HCT116 (cell line): Measurements from ENCODE around the gene MEI1. TPM values are rescaled to one million over a fixed set of nuclear protein-coding genes. Genes with fewer than 3 reads are reported as not detected.
"Not testable (repeated sequence)": the region's sequence is repeated elsewhere in the genome, so short reads cannot be mapped to it uniquely, and the experiment has no call there.

ENCODE experiments used
- ATAC-seq: fragments of 200-7000 bp; cut with Tn5 transposase; 2 replicates; pipeline ENCODE4 v1.9.1; 2020; ENCODE audit warnings: mild to moderate bottlenecking, moderate library complexity
- BruUV-seq: library from RNA; stranded (reverse); fragments of 400-500 nt; replicated peaks from 2 replicates; lab custom pipeline; 2021; lab: Mats Ljungman, UMichigan
- CTCF ChIA-PET: fragments of 300-600 bp; sonication (Branson Sonifier 250); formaldehyde crosslinking; loops from one replicate; lab custom pipeline; 2021; ENCODE audit warnings: antibody characterized with exemption; lab: Charles Lee
- POLR2A ChIA-PET: fragments of 300-600, 350-600 bp; sonication (Branson Sonifier 250); formaldehyde crosslinking; loops from one replicate; lab custom pipeline; 2021; ENCODE audit warnings: antibody characterized with exemption; lab: Charles Lee
- RAD21 ChIA-PET, 2 experiments: fragments of 300-600 bp; sonication (Branson Sonifier 250); formaldehyde crosslinking; loops; one replicate each; lab custom pipeline; 2023; ENCODE audit warnings: low total read pairs in 2 of 2; ENCODE audit not compliant: uncharacterized antibody in 2 of 2, unreplicated experiment in 2 of 2, low non-redundant PET in 1 of 2; lab: Charles Lee
- DNase-seq: peaks from one replicate; pipeline ENCODE4 v3.0.0-alpha.2; 2010; ENCODE audit warnings: low read depth, low spot score
- H2AFZ ChIP-seq: fragments of 200-600 bp; shearing (Covaris generic), sonication (generic); 2 replicates; pipeline ENCODE4 v1.6.1; 2017; ENCODE audit warnings: low read depth, mixed run types, mixed read lengths, antibody characterized with exemption, low read length; ENCODE audit not compliant: poor library complexity, severe bottlenecking
- H3K27ac ChIP-seq: 2 replicates; pipeline ENCODE4 v1.5.1; 2012; ENCODE audit warnings: low read depth, low read length
- H3K27me3 ChIP-seq: fragments of 200-600 bp; sonication (generic); 2 replicates; pipeline ENCODE4 v1.6.1; 2016; ENCODE audit warnings: mixed run types, low read length, mixed read lengths; ENCODE audit not compliant: insufficient read depth
- H3K36me3 ChIP-seq, 2 experiments: fragments of 200-500 bp in 1 of 2; fragments of 200-600 bp in 1 of 2; sonication (Bioruptor generic) in 1 of 2; sonication (generic) in 1 of 2; 2 replicates each; pipeline versions ENCODE4 v1.5.1 to v1.6.1; 2014 to 2016; ENCODE audit warnings: low read length in 2 of 2, inconsistent platforms in 1 of 2, mixed read lengths in 1 of 2, mixed run types in 1 of 2; ENCODE audit not compliant: insufficient read depth in 2 of 2, control insufficient read depth in 1 of 2
- H3K4me1 ChIP-seq, 2 experiments: fragments of 200-600 bp in 1 of 2; sonication (generic) in 1 of 2; 2 replicates each; pipeline versions ENCODE4 v1.5.1 to v1.6.1; 2012 to 2017; ENCODE audit warnings: low read length in 2 of 2, inconsistent platforms in 1 of 2, mild to moderate bottlenecking in 1 of 2, mixed read lengths in 1 of 2, mixed run types in 1 of 2, moderate library complexity in 1 of 2; ENCODE audit not compliant: insufficient read depth in 2 of 2, control insufficient read depth in 1 of 2
- H3K4me2 ChIP-seq: fragments of 200-600 bp; sonication (generic); 2 replicates; pipeline ENCODE4 v1.6.1; 2017; ENCODE audit warnings: mixed run types, low read length, mixed read lengths
- H3K4me3 ChIP-seq, 2 experiments: fragments of 200-600 bp in 1 of 2; sonication (generic) in 1 of 2; replicated peaks in 1 of 2; 2 replicates each; pipeline ENCODE4 v1.5.1; 2011 to 2016; ENCODE audit warnings: low read length in 2 of 2, control low read depth in 1 of 2, low read depth in 1 of 2, mild to moderate bottlenecking in 1 of 2, mixed read lengths in 1 of 2, mixed run types in 1 of 2
- H3K79me2 ChIP-seq: fragments of 200-600 bp; sonication (generic); 2 replicates; pipeline ENCODE4 v1.6.1; 2017; ENCODE audit warnings: mild to moderate bottlenecking, mixed run types, low read length, moderate library complexity, mixed read lengths; ENCODE audit not compliant: insufficient read depth
- H3K9ac ChIP-seq: fragments of 200-600 bp; sonication (generic); 2 replicates; pipeline ENCODE4 v1.6.1; 2016; ENCODE audit warnings: low read length, mixed read lengths
- H3K9me2 ChIP-seq: fragments of 200-600 bp; sonication (generic), shearing (Covaris generic); 2 replicates; pipeline ENCODE4 v1.6.1; 2017; ENCODE audit warnings: mixed run types, mild to moderate bottlenecking, moderate library complexity; ENCODE audit not compliant: insufficient read depth
- H3K9me3 ChIP-seq, 2 experiments: fragments of 200-500 bp in 1 of 2; fragments of 200-600 bp in 1 of 2; sonication (Bioruptor generic) in 1 of 2; sonication (generic) in 1 of 2; 2 replicates each; pipeline ENCODE4 v1.6.1; 2014 to 2017; ENCODE audit warnings: low read length in 2 of 2, mixed read lengths in 2 of 2, inconsistent platforms in 1 of 2, low read depth in 1 of 2, mild to moderate bottlenecking in 1 of 2, mixed run types in 1 of 2, moderate library complexity in 1 of 2; ENCODE audit not compliant: control insufficient read depth in 1 of 2, insufficient read depth in 1 of 2
- H4K20me1 ChIP-seq: fragments of 200-600 bp; sonication (generic), shearing (Covaris generic); 2 replicates; pipeline ENCODE4 v1.6.1; 2017; ENCODE audit warnings: mixed run types, mild to moderate bottlenecking, moderate library complexity; ENCODE audit not compliant: insufficient read depth
- CTCF ChIP-seq, 3 experiments: fragments of 200-600 bp in 1 of 3; sonication (generic) in 1 of 3; IDR thresholded peaks in 2 of 3; conservative IDR thresholded peaks in 1 of 3; 2 replicates each; pipeline ENCODE4 v1.5.1; 2012 to 2017; ENCODE audit warnings: low read depth in 2 of 3, low read length in 2 of 3, antibody characterized with exemption in 1 of 3, borderline replicate concordance in 1 of 3, control low read depth in 1 of 3, mild to moderate bottlenecking in 1 of 3, mixed read lengths in 1 of 3, mixed run types in 1 of 3, moderate library complexity in 1 of 3; ENCODE audit not compliant: insufficient read depth in 1 of 3
- EGR1 ChIP-seq: IDR thresholded peaks from 2 replicates; pipeline ENCODE4 v1.6.1; 2012; ENCODE audit warnings: low read depth
- EZH2 ChIP-seq: fragments of 200-600 bp; sonication (generic); IDR thresholded peaks from 2 replicates; pipeline ENCODE4 v1.6.1; 2017; ENCODE audit warnings: antibody characterized with exemption, mixed run types
- POLR2A ChIP-seq: IDR thresholded peaks from 2 replicates; pipeline ENCODE4 v1.7.0; 2011; ENCODE audit warnings: borderline replicate concordance; ENCODE audit not compliant: insufficient read depth, insufficient read length; ENCODE audit errors: extremely low read depth
- RAD21 ChIP-seq: IDR thresholded peaks from 2 replicates; pipeline ENCODE4 v1.6.1; 2012; ENCODE audit warnings: low read depth, mild to moderate bottlenecking
- SIN3A ChIP-seq: IDR thresholded peaks from 2 replicates; pipeline ENCODE4 v1.6.1; 2012; ENCODE audit warnings: low read depth
- ZBTB33 ChIP-seq: IDR thresholded peaks from 2 replicates; pipeline ENCODE4 v1.6.1; 2011; ENCODE audit warnings: mild to moderate bottlenecking, low read length, moderate library complexity; ENCODE audit not compliant: insufficient replicate concordance; ENCODE audit errors: extremely low read depth
- ZFX ChIP-seq: fragments of 450-650 bp; IDR thresholded peaks from 2 replicates; pipeline ENCODE4 v1.6.1; 2017
- ZNF274 ChIP-seq: fragments of 200-500 bp; sonication (Bioruptor generic); IDR thresholded peaks from 2 replicates; pipeline ENCODE4 v1.6.1; 2014; ENCODE audit warnings: mild to moderate bottlenecking, low read depth, low read length, inconsistent platforms
- intact Hi-C: fragments of 100-400 bp; cut with micrococcal nuclease; formaldehyde crosslinking; loops from 2 replicates; pipeline ENCODE4 v1.10.0; 2022
- total RNA-seq: library from RNA; stranded (reverse); gene quantifications from one replicate; pipeline ENCODE4 v1.2.1, GENCODE V29; 2021; ENCODE audit not compliant: unreplicated experiment

Gene MEI1
- total RNA-seq, 1 experiment from 2014 or later, result 0.64 TPM

- POLR2A ChIA-PET, result no interaction called here
Observed at GRCh38 chr22:41661088-41661487, 38.2 kb upstream of the MEI1 start.

DNA sequence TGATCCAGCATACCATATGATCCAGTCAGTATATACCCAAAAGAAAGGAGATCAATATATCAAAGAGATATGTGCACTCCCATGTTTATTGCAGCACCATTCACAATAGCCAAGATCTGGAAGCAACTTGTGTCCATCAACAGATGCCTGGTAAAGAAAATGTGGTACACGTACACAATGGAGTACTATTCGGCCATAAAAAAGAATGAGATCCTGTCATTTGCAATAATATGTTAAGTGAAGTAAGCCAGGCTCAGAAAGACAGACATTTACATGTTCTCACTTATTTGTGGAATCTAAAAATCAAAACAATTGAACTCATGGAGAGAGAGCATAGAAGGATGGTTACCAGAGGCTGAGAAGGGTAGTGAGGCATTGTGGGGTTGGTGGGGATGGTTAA lies 37.6 kb upstream of the MEI1 start:
- ChIA-PET RAD21 (no interaction called here), POLR2A (no interaction called here), CTCF (no interaction called here)
- Histone ChIP-seq H3K27me3 (no peaks in the 10 kb centered on the region), H3K4me2 (no peak overlapping the region), H3K79me2 (peaks cover 25% of the 10 kb centered on the region; the same call in 1 of the 2 replicates), H3K9me2 (no peaks in the 10 kb centered on the region), H3K9me3 (no peaks in the 10 kb centered on the region), H4K20me1 (peaks cover 8% of the 10 kb centered on the region; the same call in 1 of the 2 replicates), H3K4me1 (peaks cover 0 to 4% of the 10 kb centered on the region in 2 experiments; a peak in 2 of 4 replicates), H3K4me3 (no peak overlapping the region), H2AFZ (no peak overlapping the region), H3K36me3 (peaks cover 48 to 74% of the 10 kb centered on the region in 2 experiments), H3K27ac (no peak overlapping the region), H3K9ac (no peak overlapping the region)
- DNase-seq (no peak), ATAC-seq (no peak)
- TF ChIP-seq ZFX (no peak), ZBTB33 (no peak), ZNF274 (no peak), RAD21 (no peak), EZH2 (no peak), CTCF (IDR thresholded peaks at IDR 0.05 in 2 of 3, conservative IDR thresholded peaks at IDR 0.05 in 1 of 3; ENCODE audit: borderline replicate concordance in 1 of 3, insufficient read depth in 1 of 3, low read depth in 2 of 3, low read length in 2 of 3) (no peak), EGR1 (no peak), SIN3A (no peak)
- intact Hi-C loops, result no loop called here
- BruUV-seq, result no TSS peak

More at GRCh38 chr22:41661088-41661487, 38.2 kb upstream of the MEI1 start:
- Histone ChIP-seq H2AFZ (no peak overlapping the region), H3K9me3 (no peaks in the 10 kb centered on the region), H3K79me2 (peaks cover 28% of the 10 kb centered on the region; the same call in 1 of the 2 replicates), H3K36me3 (peaks cover 52 to 78% of the 10 kb centered on the region in 2 experiments), H3K9me2 (no peaks in the 10 kb centered on the region), H3K27ac (no peak overlapping the region), H3K4me2 (no peak overlapping the region), H3K4me3 (no peak overlapping the region), H3K4me1 (no peaks in the 10 kb centered on the region), H3K27me3 (no peaks in the 10 kb centered on the region), H3K9ac (no peak overlapping the region), H4K20me1 (peaks cover 8% of the 10 kb centered on the region; the same call in 1 of the 2 replicates)
- CTCF ChIA-PET, result no interaction called here
- ATAC-seq, result no peak
- RAD21 ChIA-PET, result interaction anchor here in 1 of 2 experiments (0.7 kb wide), 1 partner anchor 32 kb away, joined by 3 read pairs; no protein-coding TSS in a partner anchor
- BruUV-seq, result no TSS peak
- intact Hi-C loops, result no loop called here
- no peak for TF ChIP-seq POLR2A
- DNase-seq, result no peak

- CTCF ChIA-PET, H3K9ac ChIP-seq, H3K4me2 ChIP-seq, BruUV-seq, ATAC-seq, POLR2A ChIA-PET, H3K4me3 ChIP-seq, RAD21 ChIA-PET, DNase-seq, H3K9me3 ChIP-seq, H3K9me2 ChIP-seq, H2AFZ ChIP-seq, H4K20me1 ChIP-seq, H3K27me3 ChIP-seq, H3K27ac ChIP-seq, intact Hi-C loops: not testable (repeated sequence)
- peaks cover 16% of the 10 kb centered on the region; the same call in 1 of the 2 replicates for H3K79me2 ChIP-seq
- H3K4me1 ChIP-seq, result peaks cover 11 to 22% of the 10 kb centered on the region in 2 experiments
- H3K36me3 ChIP-seq, result peaks cover 35 to 57% of the 10 kb centered on the region in 2 experiments
Observed at GRCh38 chr22:41663594-41663993, 35.7 kb upstream of the MEI1 start.
